PC-3 (cell line): ENCODE data around the gene C1orf21.

Source experiments
- EZH2 ChIP-seq: fragments of 300-600 bp; sonication (generic); IDR thresholded peaks from one replicate; pipeline ENCODE4 v1.6.1; 2017; ENCODE audit warnings: antibody characterized with exemption, mild to moderate bottlenecking, low read length; ENCODE audit not compliant: unreplicated experiment
- EZH2phosphoT487 ChIP-seq: fragments of 300-600 bp; sonication (generic); IDR thresholded peaks from 2 replicates; pipeline ENCODE4 v1.6.1; 2018; ENCODE audit warnings: mild to moderate bottlenecking, antibody characterized with exemption, low read length, borderline replicate concordance
- TF ChIP-seq, protein P1 (sequence below): fragments of 300-600 bp; sonication (generic); conservative IDR thresholded peaks from 2 replicates; pipeline ENCODE4 v1.5.1; 2017; ENCODE audit warnings: antibody characterized with exemption, low read depth, mild to moderate bottlenecking, low read length

DNA sequence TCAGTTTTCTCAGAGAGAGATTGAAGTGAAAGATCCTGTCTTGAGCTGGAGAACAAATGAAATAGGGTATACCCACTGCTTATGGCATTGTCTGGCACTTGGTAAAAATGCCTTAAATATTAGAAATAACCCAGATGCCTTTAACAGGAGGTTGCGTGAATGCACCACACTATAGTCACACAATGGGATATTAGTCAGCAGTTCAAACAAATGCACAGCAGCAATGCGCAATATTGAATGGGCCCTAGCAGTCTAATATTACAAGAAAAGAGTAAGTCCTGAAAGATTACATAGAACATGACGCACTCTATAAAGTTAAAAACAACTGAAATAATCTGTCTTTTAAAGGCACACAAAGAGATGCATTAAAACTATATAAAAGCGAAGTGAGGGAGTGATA lies 206.8 kb downstream of the C1orf21 start:
- TF ChIP-seq, protein P1, sequence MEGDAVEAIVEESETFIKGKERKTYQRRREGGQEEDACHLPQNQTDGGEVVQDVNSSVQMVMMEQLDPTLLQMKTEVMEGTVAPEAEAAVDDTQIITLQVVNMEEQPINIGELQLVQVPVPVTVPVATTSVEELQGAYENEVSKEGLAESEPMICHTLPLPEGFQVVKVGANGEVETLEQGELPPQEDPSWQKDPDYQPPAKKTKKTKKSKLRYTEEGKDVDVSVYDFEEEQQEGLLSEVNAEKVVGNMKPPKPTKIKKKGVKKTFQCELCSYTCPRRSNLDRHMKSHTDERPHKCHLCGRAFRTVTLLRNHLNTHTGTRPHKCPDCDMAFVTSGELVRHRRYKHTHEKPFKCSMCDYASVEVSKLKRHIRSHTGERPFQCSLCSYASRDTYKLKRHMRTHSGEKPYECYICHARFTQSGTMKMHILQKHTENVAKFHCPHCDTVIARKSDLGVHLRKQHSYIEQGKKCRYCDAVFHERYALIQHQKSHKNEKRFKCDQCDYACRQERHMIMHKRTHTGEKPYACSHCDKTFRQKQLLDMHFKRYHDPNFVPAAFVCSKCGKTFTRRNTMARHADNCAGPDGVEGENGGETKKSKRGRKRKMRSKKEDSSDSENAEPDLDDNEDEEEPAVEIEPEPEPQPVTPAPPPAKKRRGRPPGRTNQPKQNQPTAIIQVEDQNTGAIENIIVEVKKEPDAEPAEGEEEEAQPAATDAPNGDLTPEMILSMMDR, result no peak
- TF ChIP-seq EZH2phosphoT487 (no peak), EZH2 (no peak)
